ENCODE results near the gene SMURF1.

SMURF1 gene

DNA sequence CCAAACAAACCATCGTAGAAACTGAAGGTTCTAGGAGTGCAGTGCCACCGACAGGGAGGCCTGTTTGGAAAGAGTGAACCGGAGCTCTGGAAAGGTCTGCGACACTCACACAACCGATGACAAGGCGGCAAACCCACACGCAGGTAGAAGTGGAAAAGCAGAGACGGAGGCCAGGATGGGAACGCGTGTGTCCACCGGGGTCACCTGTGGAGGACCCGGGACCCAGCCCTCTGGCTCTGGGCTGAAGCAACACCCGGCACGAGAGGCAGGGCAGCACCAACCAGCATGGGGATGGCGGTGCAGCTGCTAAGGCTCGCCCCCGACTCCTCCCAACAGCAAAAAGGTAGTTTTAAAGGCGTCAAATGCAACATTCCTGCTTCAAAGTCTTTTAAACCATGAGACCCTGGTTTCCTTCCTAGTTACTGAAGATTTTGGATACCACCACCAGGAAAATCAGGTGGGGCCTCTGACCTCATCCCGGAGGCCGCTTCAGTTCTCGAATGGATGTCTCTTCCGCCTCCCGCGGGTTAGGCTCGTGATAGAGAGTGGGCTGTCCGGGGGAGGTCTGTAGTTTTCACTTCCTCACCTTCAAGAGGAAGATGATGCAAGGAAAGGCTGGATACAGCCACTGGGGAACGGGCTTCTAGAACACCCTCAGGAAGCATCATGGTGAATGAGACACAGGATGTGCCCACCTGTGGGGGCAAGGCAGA, 115.5 kb downstream of the SMURF1 start:
- no peak for DNase-seq (ENCODE audit: low read depth)

DNA sequence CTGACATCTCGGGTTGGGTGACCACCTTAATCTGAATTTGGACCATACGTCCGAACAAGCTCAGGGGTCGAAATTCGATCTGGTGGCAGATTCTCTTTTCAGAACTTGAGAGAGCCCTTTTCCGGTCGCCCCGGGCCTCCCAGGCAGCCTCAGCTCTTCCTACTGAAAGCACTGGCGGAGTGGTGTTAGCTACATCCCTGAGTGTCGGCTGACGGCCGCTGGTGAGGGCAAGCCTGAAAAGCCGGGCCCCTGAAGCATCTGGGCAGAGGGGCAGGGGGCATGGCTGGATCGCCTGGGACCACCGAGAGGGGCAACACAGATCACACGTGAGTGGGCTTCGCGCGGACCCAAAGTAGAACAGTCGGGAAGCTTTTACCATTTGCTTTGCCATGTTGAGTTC, 116.1 kb downstream of the SMURF1 start:
- DNase-seq (ENCODE audit: low read depth): no peak

GRCh38 chr7:99027241-99027640, 116.7 kb downstream of the SMURF1 start:
- DNase-seq (ENCODE audit: low read depth): no peak

DNA sequence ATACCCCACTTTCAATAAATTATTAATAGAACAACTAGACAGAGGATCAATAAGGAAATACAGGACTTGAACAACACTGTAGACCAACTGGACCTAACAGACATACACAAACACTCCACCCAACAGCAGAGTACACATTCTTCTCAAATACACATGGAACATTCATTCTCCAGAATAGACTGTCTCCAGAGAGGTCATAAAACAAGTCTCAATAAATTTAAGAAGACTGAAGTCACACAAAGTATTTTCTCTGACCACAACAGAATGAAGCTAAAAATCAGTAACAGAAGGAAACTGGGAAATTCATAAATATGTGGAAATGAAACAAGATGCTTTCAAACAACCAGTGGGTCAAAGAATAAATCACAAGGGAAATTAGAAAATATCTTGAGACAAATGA, 119.8 kb downstream of the SMURF1 start:
- DNase-seq (ENCODE audit: low read depth): peak; percentile 73

DNA sequence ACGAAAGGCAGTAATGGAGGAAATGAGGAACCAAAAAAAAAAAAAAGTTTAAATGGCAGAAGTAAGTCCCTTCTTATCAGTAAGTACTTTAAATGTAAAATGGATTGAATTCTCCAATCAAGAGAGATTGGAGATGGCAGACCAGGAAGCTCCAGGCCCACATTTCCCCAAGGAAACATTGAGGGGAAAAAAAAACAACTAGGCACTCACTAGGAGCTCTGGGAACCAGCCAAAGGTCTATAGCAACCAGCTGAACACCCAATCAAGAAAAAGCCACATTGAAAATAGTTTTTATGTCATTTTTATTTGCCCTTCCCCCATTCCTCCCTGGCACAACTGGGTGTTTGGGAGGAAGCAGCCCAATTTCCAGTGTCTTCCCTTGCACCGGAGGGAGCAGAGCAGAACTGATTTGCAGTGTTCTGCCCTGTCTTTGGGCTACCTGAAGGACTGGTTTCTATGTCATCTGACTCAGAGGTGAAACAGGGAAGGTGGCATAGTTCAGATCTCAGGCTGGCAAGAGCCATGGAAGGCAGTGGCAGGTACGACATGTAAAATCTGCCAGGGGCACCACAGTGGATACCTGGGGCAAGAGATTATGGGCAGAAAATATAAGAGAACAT, 121.9 kb downstream of the SMURF1 start:
- peak; percentile 18 for DNase-seq (ENCODE audit: low read depth)

DNA sequence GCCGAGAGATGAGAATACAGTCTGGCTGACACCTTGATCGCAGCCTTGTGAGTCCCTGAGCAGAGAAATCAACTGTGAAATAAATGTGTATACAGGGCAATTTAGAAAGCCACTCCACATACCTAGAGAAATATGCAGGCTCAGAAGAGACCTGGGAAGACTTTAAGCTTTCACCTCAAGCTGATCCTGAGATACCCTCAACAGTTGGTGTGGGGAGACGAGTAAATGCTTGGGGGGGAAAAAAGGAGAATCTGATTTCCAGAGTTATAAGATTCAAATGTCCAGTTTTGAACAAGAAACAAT, 123.5 kb downstream of the SMURF1 start:
- DNase-seq (ENCODE audit: low read depth): no peak

DNA sequence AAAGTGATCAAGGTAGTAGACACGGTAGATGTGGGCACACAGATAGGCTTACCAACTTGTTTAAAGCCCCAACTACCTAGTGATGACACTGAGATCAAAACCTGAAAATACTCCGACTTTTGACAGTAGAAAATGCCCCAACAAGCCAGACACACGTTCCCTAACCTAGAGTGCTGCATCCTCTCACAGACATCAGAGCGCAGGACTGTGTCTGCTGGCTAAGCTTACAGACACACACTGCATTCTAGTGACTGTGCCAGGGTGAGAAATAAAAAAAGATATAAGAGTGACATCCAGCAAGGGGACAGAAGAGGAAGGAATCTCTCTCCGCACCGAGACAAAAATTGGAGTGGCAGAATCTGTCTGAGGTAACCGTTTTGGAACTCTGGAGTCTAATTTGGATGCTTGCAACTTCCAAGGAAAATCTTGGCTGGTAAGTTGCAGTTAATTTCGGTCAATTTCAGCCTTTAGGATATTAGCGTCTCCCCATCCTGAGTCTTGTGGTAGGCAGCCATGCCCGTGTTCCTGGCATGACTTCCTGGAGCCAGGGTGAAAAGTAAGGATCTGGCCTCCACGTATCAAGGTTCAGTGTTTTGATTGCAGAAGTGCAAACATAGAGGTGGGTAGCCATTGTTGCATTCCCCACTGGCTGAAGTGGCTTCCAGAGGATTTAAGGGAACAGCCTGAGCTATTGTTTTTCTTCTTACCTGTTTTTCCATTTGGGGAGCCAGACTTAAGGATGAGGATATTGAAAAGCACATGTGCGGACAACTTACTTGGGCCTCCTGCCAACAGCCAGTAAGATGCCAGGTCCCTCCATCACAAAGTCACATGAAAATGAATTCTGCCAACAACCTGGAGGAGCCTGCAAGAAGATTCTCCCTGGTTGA, 124.1 kb downstream of the SMURF1 start:
- no peak for DNase-seq (ENCODE audit: low read depth)

DNA sequence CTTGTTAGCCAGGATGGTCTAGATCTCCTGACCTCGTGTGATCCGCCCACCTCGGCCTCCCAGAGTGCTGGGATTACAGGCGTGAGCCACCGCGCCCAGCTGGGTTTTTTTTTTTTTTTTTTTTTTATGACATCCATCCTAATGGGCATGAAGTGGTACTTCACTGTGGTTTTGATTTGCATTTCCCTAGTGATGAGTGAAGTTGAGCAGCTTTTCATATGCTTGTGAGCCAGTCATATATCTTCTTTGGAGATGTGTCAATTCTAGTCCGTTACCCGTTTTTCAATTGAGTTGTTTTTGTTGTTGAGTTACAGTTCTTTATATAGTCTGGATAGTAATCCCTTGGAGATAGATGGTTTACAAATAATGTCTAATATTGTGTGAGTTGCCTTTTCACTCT, 127.7 kb downstream of the SMURF1 start:
- no peak for DNase-seq (ENCODE audit: low read depth)

GRCh38 chr7:99014113-99014985, 129.6 kb downstream of the SMURF1 start:
- no peak for DNase-seq (ENCODE audit: low read depth)

DNA sequence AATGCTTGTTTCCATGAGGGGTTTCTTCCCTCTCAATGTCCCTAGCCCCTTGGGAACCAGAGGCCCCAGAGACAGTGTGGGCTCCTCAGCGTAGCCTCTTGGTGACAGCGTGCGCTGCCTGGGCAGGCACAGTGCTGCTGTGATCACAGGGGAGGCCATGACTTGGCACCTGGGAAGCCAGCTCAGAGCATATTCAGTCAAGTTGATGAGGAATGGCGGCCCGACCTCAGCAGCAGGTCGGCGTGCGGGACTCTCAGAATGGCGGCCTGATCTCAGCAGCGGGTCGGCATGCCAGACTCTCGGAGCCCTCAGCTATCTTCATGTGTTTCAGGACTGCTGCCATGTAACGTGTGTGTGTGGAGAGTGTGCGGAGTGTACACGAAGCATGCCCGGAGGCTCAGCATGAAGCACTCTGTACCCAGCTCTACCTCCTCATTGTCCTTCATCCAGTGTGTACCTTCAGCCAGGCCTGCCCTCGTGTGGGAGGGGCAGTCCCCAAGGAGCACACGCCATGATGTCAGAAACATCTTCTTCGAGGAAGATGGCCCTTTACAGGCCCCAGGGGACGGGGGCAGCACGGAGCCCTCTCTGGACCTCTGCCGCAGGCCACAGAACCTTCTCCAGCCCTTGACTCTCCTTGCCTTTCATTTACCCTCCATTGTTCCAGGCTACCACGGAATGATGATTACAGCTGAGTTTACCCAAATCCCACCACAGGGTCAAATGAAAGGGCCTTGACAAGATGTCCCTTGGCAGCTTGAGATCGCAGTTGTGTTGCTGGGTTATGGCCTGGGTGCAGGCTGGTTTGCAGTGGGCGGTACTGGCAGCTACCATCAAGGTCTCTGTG, 130.4 kb downstream of the SMURF1 start:
- no peak for DNase-seq (ENCODE audit: low read depth)

DNA sequence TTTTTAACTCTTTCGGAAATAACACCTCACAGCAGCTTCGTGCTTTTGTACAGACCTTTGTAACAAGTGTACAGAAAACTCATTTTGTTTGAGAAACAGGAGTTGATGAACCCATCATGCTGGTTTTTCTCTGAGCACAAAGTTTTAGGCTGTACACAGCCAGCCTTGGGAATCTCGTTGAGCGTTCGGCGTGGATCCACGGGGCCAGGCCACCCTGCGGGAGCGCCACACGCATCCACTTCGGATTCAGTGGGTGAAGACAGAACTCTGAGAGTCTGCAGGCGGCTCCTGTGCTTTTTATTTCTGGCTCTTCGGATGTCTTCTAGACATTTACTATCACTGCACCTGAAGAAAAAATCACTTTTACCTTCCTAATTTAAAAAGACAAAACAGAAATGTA, 131.2 kb downstream of the SMURF1 start:
- no peak for DNase-seq (ENCODE audit: low read depth)

- DNase-seq (ENCODE audit: low read depth): no peak
These were observed 132.1 kb downstream of the SMURF1 start for GRCh38 chr7:99011706-99012404.

DNA sequence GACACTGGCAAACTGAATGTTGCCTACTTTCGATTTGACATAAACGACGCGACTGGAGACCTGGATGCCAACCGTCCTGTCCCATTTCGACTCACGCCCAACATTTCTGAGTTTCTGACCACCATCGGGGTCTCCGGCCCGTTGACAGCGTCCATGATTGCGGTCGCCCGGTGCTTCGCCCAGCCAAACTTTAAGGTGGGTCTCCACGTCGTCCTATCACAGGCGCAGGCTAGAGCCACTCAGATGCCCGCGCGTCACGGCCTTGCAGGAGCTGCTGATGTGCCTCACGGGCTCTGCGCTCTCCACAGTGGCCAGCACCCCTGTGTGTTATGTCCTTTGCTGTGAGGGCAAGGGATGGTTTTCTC, 132.6 kb downstream of the SMURF1 start:
- no peak for DNase-seq (ENCODE audit: low read depth)

GRCh38 chr7:99010281-99010680, 133.6 kb downstream of the SMURF1 start:
- no peak for DNase-seq (ENCODE audit: low read depth)

DNA sequence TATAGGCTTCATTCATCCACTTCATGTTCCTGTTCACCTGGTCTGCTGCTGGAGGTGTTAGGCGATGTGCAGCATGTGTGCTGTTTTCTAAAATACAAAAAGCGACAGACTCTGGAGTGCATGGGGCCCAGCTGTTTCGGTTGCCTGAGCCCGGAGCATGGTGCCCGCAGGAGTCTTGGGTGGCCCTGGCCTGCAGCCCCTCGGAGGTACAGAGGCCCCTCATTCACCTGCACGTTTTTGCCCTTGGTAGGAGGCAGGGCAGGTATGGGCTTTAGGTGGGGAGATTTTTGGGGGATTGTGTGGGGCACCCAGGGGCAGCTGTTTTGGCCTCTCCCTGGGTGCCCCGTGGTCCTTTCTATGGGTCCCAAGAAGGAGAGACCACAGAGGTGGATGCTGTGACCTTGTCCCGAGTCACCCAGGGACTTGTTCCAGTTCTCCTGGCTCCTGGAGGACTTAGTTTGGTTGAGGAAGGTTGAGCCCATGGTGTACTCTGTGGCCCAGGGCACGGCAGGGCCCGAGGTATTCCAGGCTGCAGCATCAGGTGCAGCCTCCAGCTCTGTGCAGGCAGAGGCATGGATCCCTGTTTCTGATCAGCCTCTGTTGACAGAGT, 134.9 kb downstream of the SMURF1 start:
- DNase-seq (ENCODE audit: low read depth): no peak

DNA sequence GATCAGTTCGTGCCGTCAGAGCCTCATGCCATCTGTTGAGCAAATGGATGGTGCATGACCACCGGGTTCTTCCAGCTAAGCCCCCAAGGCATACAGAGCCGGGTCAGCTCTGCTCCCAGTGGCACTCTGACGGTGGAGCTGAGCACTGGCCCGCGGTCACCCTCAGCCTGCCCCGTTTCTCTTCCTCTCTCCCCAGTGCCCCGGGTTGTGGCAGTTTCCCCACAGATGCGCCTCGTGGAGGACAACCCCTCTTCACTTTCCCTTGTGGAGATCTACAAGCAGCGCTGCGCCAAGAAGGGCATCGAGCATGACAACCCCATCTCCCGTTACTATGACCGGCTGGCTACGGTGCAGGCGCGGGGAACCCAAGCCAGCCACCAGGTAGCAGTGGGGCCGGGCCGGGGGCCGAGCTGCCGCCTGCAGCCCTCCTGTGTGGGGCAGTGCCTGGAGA, 135.7 kb downstream of the SMURF1 start:
- no peak for DNase-seq (ENCODE audit: low read depth)

DNA sequence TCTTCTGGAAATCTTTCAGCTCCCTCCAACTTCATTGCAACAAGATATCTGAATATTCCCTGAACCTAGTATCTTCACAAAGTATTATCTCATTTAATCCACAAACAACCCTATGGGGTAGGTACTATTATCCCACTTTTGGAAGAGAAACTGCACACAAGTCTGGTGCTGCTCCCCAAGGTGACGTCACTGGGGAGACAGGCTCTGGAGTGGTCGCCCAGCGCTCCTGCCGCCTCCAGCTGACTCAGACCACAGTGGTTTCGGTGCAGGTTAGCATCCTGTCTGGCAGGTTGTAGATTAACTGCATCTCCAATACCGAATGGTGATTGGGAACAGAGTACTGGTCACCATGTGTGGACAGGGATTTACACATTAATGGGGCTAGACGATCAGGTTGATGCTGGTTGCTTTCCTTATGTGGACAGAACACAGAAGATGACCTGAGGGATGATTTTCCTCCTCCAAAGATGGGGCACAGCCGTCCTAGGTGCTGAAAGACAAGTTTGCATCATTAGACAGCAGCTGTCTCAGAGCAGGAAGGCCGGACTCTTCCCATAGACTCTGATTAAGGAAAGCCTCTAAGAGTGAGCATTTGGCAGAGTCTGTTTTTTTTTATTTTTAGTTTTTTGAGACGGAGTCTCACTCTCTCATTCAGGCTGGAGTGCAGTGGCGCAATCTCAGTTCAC, 137.0 kb downstream of the SMURF1 start:
- DNase-seq (ENCODE audit: low read depth): no peak

DNA sequence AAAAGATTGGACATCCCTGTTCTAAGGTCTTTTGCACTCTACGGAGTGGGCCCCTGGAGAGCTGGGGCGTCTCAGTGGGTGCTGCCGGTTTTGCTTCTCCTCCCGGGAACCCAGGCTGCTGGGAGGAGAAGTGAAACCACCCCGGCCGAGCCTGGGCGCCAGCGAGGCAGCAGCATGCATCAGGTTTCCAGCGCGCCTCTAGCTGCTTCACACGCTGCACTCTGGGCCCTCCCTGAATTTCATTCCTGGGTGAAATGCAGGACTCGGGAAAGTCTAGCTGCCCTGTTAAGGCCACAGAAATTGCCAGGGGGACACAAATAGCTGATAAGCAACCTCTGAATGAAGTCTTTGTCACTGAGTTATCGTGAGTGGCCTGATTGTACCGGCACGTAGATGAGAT, 138.1 kb downstream of the SMURF1 start:
- DNase-seq (ENCODE audit: low read depth): no peak

- no peak for DNase-seq (ENCODE audit: low read depth)
These were observed 139.0 kb downstream of the SMURF1 start for GRCh38 chr7:99004781-99005500.
